DND-41 (cell line): Measurements from ENCODE around the gene TRIM4.

Experiments used
- ATAC-seq: fragments of 200-7000 bp; cut with Tn5 transposase; 3 replicates; pipeline ENCODE4 v1.9.1; 2021; ENCODE audit warnings: low read depth; ENCODE audit not compliant: insufficient read depth
- DNase-seq: peaks from one replicate; pipeline ENCODE4 v3.0.0-alpha.2; 2020
- H2AFZ ChIP-seq: 2 replicates; pipeline ENCODE4 v1.6.0; 2012; ENCODE audit warnings: low read depth, low read length
- H3K27ac ChIP-seq: 2 replicates; pipeline ENCODE4 v1.5.1; 2012; ENCODE audit warnings: low read length, inconsistent platforms
- H3K27me3 ChIP-seq: fragments of 200-600 bp; sonication (generic); 2 replicates; pipeline ENCODE4 v1.6.0; 2012; ENCODE audit warnings: low read length, mild to moderate bottlenecking, inconsistent platforms; ENCODE audit not compliant: insufficient read depth, poor library complexity
- H3K36me3 ChIP-seq: 2 replicates; pipeline ENCODE4 v1.5.1; 2012; ENCODE audit warnings: low read length, inconsistent platforms; ENCODE audit not compliant: insufficient read depth
- H3K4me1 ChIP-seq: 2 replicates; pipeline ENCODE4 v1.5.1; 2012; ENCODE audit warnings: mild to moderate bottlenecking, low read length; ENCODE audit not compliant: insufficient read depth
- H3K4me2 ChIP-seq: 2 replicates; pipeline ENCODE4 v1.6.0; 2012; ENCODE audit warnings: mild to moderate bottlenecking, moderate library complexity, low read length, inconsistent platforms; ENCODE audit not compliant: insufficient read depth
- H3K4me3 ChIP-seq, 2 experiments: fragments of 200-600 bp in 1 of 2; shearing (Covaris generic) in 1 of 2; 2 replicates each; pipeline ENCODE4 v1.5.1; 2012 to 2016; ENCODE audit warnings: inconsistent platforms in 2 of 2, low read length in 2 of 2, mild to moderate bottlenecking in 2 of 2, low read depth in 1 of 2, moderate library complexity in 1 of 2
- H3K79me2 ChIP-seq: 2 replicates; pipeline ENCODE4 v1.6.0; 2012; ENCODE audit warnings: low read length, inconsistent platforms; ENCODE audit not compliant: insufficient read depth
- H3K9ac ChIP-seq: 2 replicates; pipeline ENCODE4 v1.6.0; 2012; ENCODE audit warnings: low read depth, mild to moderate bottlenecking, inconsistent platforms, low read length, moderate library complexity
- H3K9me3 ChIP-seq: 2 replicates; pipeline ENCODE4 v1.5.1; 2012; ENCODE audit warnings: low read length, moderate library complexity, mild to moderate bottlenecking, inconsistent platforms; ENCODE audit not compliant: insufficient read depth, severe bottlenecking
- H4K20me1 ChIP-seq: 2 replicates; pipeline ENCODE4 v1.6.0; 2012; ENCODE audit warnings: low read length; ENCODE audit not compliant: insufficient read depth
- EZH2 ChIP-seq: IDR thresholded peaks from 3 replicates; pipeline ENCODE4 v1.6.1; 2012; ENCODE audit warnings: borderline replicate concordance, low read depth, mild to moderate bottlenecking, moderate library complexity, low read length, inconsistent platforms; ENCODE audit not compliant: severe bottlenecking
- TF ChIP-seq, protein P1 (sequence below): IDR thresholded peaks from 2 replicates; pipeline ENCODE4 v1.5.1; 2012; ENCODE audit warnings: borderline replicate concordance, low read length, moderate library complexity, mild to moderate bottlenecking; ENCODE audit not compliant: poor library complexity, severe bottlenecking; ENCODE audit errors: extremely low read depth

Gene TRIM4

GRCh38 chr7:99842926-99843325 is 76.4 kb downstream of the TRIM4 start:
- H2AFZ ChIP-seq = no peak overlapping the region
- no peak overlapping the region for H3K4me2 ChIP-seq
- no peak overlapping the region for H3K9ac ChIP-seq
- no peaks in the 10 kb centered on the region for H3K79me2 ChIP-seq
- no peak overlapping the region for H3K27ac ChIP-seq
- H3K27me3 ChIP-seq = no peaks in the 10 kb centered on the region
- no peaks in the 10 kb centered on the region for H3K9me3 ChIP-seq
- H4K20me1 ChIP-seq = no peaks in the 10 kb centered on the region
- H3K4me3 ChIP-seq = no peak overlapping the region
- no peaks in the 10 kb centered on the region for H3K36me3 ChIP-seq
- H3K4me1 ChIP-seq = peaks cover 3% of the 10 kb centered on the region
- ATAC-seq = no peak
- TF ChIP-seq, protein P1, sequence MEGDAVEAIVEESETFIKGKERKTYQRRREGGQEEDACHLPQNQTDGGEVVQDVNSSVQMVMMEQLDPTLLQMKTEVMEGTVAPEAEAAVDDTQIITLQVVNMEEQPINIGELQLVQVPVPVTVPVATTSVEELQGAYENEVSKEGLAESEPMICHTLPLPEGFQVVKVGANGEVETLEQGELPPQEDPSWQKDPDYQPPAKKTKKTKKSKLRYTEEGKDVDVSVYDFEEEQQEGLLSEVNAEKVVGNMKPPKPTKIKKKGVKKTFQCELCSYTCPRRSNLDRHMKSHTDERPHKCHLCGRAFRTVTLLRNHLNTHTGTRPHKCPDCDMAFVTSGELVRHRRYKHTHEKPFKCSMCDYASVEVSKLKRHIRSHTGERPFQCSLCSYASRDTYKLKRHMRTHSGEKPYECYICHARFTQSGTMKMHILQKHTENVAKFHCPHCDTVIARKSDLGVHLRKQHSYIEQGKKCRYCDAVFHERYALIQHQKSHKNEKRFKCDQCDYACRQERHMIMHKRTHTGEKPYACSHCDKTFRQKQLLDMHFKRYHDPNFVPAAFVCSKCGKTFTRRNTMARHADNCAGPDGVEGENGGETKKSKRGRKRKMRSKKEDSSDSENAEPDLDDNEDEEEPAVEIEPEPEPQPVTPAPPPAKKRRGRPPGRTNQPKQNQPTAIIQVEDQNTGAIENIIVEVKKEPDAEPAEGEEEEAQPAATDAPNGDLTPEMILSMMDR = no peak
- no peak for TF ChIP-seq EZH2
- no peak for DNase-seq
